CD4-positive, alpha-beta T cell treated with Interferon gamma for 1 hour (primary cell): ENCODE data around the gene KRT16.
"Not testable (repeated sequence)": the region's sequence is repeated elsewhere in the genome, so short reads cannot be mapped to it uniquely, and the experiment has no call there.

Experiments
- DNase-seq: peaks from one replicate; pipeline ENCODE4 v3.0.0-alpha.2; 2020

The KRT16 gene

DNA sequence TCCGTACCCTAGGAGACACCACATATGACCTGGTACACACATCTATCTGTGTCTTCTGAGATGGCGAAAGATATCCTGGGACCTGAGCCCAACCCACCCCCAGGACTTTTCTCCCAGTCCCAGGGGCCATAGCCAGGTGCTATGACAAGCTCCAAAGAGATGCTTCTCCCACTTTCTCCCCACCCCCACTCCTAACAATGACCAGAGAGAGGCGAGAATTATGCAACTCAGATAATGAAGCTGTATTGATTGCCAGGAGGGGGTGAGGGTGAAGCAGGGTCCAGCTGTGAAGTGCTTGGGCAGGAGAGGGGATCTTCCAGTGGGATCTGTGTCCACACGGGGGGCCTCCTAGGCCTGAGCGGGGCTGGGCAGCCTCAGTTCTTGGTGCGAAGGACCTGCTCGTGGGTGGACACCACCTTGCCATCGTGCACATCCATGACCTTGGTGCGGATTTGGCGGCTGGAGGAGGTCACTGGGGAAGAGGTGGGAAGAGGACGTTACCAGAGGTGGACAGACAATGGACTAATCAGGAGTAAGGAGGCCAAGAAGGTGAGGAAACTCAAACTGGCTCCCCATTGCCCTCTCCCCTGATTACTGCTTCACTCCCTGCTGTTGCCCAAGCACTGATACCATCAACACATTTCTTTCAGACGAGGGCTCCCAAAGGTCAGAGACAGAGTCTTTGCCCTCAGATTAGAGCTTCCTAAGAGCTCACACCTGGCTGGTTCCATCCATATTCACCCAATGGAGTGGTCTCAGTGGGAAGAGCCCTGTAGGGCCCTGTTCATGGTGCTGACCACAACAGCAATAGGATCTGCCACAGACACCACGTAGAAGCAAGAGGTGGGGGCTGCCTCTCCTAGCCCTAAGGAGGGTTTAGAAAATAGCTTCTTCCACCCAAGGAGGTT, 30.3 kb downstream of the KRT16 start:
- not testable (repeated sequence) for DNase-seq

DNA sequence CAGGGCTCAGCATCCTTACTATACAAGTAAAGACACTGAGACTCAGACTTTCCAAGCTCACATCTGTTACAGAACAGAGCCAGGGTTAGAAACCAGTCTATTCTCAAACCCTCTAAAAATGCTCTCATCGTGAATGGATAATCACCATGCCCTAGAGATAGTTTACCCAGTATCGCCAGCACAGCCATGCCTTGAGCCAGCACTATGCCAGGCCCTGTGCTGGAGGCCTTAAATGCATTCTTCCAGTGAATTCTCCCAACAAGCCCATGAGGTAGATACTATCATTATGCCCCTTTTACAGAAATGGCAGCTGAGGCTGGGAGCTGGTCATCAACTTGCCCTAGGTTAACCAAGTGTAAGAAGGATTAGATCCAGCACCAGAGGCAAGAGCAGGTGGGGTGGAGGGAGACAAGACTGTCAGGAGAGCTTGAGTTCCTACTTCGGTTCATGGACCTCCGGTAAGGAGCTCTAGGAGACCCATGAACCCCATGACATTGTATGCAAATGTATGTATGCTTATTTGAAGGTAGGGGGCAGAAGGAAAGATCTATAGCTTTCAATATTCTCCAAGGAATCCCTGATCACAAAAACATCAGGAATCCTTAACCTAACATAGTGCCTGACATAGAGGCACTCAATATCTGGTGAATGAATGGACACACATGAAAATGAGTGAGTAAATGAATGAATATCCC, 31.1 kb downstream of the KRT16 start:
- DNase-seq, result no peak

DNA sequence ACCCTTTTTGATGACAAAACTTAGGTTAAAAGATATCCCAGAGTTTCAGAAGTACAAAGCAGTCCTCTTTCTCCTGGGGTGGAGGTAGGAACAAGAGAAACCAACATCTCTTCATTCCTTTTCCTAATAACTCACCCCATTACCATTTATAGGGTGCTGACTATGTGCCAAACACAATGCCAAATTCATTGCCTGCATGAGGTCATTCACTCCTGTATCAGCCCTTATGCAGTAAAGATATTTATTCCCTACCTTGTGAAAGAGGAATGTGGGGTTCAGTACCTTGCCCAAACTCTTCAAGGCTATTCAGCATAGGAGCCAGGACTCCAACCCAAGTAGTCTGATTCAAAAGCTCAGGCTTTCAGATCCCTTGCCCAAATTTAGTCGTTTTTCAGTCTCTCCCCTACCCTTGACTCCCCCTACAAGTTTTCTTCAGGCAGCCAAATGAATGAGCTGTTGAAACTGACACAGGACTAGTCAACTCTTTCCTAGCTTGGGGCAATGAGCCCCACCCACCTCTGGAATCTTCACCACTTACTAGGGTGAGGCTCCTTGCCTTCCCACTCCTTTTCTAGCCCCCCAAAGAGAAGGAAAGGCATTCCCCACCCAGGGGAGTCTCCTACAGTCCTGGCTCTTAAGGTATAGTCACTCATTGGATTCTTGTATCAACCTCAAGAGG, 31.7 kb downstream of the KRT16 start:
- DNase-seq, result no peak

DNA sequence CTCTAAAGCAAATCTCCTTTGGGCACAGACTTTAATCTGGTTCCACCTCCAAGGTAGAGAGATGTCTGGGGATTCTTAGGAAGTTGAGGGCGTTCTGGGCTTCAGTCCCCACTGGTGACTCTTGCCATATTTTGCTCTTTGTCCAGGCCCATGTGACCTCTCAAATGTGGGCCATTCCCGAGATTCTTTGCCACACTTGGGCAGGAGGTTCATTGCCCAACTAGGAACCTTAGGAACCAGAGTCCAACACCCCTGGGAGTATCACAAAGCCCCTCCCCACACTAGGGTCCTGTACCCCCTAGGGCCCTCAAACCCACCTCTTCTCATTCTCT, 32.4 kb downstream of the KRT16 start:
- DNase-seq, result no peak

DNA sequence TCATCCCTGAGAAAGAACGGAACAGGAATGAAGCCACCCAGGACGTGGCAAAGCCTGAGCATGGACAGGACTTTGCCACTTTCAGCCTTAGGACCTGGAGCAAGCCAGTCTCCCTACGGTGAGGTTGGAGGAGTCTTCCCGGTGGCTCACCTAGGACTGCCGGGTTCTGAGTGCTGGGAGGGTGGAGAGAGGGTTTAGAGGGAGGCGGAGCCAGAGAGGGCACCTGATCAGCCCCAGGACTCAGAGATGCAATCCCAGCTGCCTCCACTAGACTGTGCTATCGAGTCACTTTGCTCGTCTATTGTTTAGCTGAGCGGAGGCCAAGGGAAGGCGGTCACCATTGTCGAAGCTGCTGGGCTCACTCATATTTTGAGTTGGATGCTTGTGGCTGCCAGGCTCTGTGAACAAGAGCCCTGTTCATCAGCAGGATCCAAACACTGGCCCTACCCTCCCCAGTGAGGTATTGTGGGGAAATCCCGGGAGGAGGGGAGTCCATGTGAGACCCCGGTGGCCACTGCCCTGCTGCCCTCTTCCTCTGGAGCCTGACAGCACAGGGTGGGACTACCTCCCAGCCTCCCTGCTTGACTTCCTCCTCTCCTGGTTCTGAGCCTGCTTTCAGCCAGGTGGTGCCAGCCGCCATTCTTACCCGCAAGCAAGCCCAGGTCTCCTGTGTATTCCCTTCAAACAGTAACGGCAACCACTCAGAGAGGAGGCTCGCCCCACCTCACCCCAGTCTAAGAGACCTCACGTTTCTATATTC, 32.9 kb downstream of the KRT16 start:
- DNase-seq, result peak; percentile 54

DNA sequence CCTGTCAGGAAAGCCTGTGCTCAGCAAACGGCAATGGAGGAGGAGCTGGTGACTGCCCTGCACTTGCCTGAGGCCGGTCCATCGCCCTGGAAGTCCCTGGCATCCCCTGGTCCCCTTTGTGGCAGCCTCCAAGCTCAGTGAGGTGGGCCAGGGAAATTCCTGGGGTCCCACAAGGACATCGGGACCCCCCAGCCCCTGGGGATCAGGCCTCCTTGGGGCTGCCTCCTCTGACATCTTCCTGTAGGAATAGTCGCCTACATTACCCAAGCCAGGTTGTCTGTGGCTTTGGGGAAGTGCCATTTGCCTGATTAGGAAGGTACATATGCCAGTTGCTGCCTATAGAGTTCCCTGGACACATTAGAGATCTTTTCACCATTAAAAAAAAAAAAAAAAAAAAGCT, 33.6 kb downstream of the KRT16 start:
- DNase-seq, result no peak

DNA sequence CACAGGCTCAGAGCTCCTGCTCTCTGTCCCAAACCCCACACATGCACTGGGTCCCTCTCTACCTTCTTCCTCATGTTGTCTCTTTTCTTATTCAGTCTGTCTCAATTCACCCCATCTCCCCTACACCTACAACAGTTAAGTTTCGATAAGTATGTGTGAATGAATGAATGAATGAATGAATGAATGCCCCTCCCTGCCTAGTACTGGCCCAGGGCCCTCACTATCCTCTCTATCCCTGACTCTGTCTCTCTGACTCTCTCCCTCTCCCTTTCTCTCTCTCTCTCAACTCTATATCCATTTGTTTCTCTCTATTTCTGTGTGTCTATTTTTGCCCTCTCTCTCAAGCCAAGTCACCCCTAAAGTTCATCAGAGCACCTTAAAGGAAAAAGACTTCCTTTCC, 34.0 kb downstream of the KRT16 start:
- DNase-seq, result no peak

DNA sequence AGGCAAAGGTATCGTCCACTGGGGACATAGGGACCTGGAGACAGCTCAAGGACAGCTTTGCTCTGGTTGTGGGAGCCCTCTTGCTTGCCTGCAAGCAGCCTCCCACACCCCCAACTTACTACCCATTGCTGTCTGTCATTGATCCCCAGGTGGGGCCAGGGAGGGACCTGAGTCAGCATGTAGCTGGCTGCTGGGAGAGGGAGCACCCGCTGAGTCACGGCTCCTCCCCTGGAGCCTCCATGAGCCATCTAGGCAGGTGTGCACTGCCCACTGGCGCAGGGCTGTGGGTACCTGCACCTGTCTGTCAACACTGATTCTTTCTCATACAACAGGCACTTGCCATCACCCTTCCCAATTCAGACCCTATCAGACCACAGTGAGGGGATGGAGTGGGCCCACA, 35.8 kb downstream of the KRT16 start:
- not testable (repeated sequence) for DNase-seq

DNA sequence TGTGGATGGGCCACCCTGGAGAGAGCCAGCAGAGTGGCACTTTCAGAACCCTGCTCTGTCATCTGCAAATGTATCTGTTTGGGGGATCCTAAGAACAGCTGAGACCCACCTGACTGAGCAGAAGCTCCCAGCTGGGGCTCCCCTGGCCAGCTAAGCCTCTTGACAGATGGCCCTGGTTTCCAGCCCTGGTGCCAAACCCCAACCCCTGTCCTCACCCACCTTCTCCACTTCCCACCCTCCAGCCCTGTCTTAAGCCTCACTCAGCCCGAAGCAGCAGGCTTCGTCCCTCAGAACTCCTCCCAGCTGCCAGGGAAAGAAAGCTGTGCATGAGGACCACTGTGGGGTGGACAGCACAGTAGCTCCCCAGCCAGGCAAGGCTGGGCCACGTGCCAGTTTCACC, 37.2 kb downstream of the KRT16 start:
- DNase-seq, result no peak

DNA sequence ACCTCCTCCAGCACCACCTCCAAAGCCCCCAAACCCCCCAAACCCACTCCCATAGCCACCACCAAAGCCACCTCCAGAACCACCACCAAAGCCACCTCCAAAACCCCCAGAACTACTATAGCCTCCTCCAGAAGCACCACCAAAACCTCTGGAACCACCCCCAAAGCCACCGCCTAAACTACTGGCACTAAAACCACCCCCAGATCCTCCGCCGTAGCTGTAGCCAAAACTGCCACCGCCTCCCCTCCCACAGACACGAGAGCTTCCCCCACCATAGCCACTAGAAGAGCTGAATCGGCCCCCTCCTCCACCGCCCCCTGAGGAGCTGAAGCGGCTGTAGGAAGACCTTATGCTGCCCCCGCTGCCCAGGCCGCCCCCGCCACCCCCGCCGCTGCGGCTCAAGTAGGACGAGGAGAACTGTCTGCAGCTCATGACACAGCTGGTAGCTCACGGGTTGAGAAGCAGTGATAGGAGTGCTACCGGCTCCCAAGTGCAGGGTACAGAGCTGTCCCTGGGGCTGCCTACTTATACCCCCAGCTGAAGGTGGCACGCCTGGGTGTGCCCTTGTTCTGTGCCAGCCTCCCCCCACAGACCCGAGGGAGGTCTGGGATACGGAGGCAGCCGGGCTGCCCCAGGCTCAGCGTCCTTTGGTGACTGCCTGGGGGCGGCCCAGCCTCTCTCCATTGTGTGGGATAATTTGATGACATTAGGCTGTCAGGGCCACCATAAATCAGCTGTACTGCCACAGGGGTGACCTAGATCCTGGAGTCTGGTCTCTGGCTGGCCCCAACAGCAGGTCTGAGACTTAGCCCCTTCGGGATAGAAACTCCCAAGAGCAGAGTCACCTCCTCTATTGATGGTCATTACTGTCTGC, 40.8 kb downstream of the KRT16 start, which contains the start of gene KRT9:
Gene KRT9 (minus strand): TSS at position 499 of the 874 bp plus-strand sequence. CDS start 67 bp downstream, at position 432.
- DNase-seq, result no peak

DNA sequence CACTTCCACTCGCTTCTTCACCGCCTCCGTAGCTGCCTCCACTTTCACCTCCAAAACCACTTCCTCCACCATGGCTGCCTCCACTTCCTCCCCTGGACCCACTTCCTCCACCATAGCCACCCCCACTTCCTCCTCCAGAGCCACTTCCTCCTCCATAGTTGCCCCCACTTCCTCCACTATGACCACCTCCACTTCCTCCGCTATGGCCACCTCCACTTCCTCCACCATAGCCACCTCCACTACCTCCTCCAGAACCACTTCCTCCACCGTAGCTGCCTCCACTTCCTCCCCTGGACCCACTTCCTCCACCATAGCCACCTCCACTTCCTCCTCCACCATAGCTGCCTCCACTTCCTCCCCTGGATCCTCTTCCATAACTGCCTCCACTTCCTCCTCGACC, 45.2 kb downstream of the KRT16 start:
- DNase-seq, result peak; percentile 19

DNA sequence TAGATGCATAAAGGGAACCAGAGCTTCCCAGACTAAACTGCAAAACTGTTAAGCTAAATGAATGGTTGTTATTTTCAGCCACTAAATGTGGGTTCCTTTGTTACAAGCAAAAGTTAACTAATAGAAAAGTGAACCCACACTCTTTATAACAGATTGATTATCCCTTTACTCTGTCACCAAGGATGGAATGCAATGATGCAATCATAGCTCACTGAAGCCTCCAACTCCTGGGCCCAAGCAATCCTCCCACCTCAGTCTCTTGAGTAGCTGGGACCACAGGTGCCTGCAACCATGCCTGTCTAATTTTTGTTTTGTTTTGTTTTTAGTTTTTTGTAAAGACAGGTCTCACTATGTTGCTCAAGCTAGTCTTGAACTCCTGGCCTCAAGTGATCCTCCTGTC, 47.2 kb downstream of the KRT16 start:
- no peak for DNase-seq

DNA sequence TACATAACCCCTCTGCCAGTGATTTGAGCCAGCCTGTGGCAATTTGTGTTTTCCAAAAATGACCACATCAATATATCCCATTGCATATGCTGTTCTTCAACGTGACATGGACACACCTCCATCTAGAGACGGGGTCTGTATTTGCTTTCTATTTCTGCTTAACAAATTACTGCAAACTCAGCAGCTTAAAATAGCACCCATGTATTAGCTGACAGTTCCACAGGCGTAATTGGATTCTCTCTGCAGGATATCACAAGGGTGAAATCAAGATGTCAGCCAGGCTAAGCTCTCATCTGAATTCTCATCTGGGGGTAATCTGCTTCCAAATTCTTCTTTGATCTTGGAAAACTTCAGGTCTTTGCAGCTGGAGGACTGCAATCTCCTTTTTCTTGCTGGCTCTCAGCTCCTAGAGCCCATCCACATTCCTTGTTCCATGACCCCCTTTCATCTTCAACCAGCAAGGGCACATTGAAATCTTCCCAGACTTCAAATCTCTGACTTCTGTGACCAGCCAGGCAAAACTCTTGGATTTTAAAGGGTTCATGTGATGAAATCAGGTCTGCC, 48.9 kb downstream of the KRT16 start:
- no peak for DNase-seq

DNA sequence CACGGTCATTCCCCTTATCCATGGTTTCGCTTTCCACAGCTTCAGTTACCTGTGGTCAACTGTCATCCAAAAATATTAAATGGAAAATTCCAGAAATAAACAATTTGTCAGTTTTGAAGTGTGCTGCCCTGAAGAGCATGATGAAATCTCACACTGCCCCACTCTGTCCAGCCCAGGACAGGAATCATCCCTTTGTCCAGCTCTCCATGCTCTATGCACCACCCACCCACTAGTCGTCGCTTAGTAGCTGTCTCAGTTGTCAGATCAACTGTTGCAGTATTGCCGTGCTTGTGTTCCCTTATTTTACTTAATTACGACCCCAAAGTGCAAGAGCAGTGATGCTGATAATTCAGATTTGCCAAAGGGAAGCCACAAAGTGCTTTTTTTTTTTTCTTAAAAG, 51.0 kb downstream of the KRT16 start:
- DNase-seq, result no peak
